ENCODE measurements around the gene CPNE8.

Gene CPNE8

GRCh38 chr12:38669081-38669480, 236.3 kb downstream of the CPNE8 start:
- no peak for DNase-seq (ENCODE audit: low read depth)
- TF ChIP-seq CTCF (IDR thresholded peaks at IDR 0.05; ENCODE audit: low read depth, low read length, missing control alignments) = no peak

GRCh38 chr12:38666425-38666824, 239.0 kb downstream of the CPNE8 start:
- no peak overlapping the region for H3K4me3 ChIP-seq (ENCODE audit: low read depth, low read length)
- no peak for TF ChIP-seq CTCF (IDR thresholded peaks at IDR 0.05; ENCODE audit: low read depth, low read length, missing control alignments)
- DNase-seq (ENCODE audit: low read depth) = no peak

More at GRCh38 chr12:38669081-38669480, 236.3 kb downstream of the CPNE8 start:
- no peak overlapping the region for H3K4me3 ChIP-seq (ENCODE audit: low read depth, low read length)

GRCh38 chr12:38664661-38665269, 240.6 kb downstream of the CPNE8 start:
- H3K4me3 ChIP-seq (ENCODE audit: low read depth, low read length) = no peak overlapping the region
- TF ChIP-seq CTCF (IDR thresholded peaks at IDR 0.05; ENCODE audit: low read depth, low read length, missing control alignments) = peak; percentile 25
- DNase-seq (ENCODE audit: low read depth) = no peak

GRCh38 chr12:38662829-38663228, 242.6 kb downstream of the CPNE8 start:
- DNase-seq (ENCODE audit: low read depth) = no peak
- TF ChIP-seq CTCF (IDR thresholded peaks at IDR 0.05; ENCODE audit: low read depth, low read length, missing control alignments) = no peak
- H3K4me3 ChIP-seq (ENCODE audit: low read depth, low read length) = no peak overlapping the region

- no peak overlapping the region for H3K4me3 ChIP-seq (ENCODE audit: low read depth, low read length)
- no peak for TF ChIP-seq CTCF (IDR thresholded peaks at IDR 0.05; ENCODE audit: low read depth, low read length, missing control alignments)
- DNase-seq (ENCODE audit: low read depth) = no peak
Observed at GRCh38 chr12:38653650-38654049, 251.7 kb downstream of the CPNE8 start.

- TF ChIP-seq CTCF (IDR thresholded peaks at IDR 0.05; ENCODE audit: low read depth, low read length, missing control alignments) = no peak
- DNase-seq (ENCODE audit: low read depth) = no peak
Observed at GRCh38 chr12:38648813-38649212, 256.6 kb downstream of the CPNE8 start.

GRCh38 chr12:38646146-38646545, 259.2 kb downstream of the CPNE8 start:
- no peak for DNase-seq (ENCODE audit: low read depth)
- H3K4me3 ChIP-seq (ENCODE audit: low read depth, low read length) = no peak overlapping the region
- TF ChIP-seq CTCF (IDR thresholded peaks at IDR 0.05; ENCODE audit: low read depth, low read length, missing control alignments) = no peak

More at GRCh38 chr12:38648813-38649212, 256.6 kb downstream of the CPNE8 start:
- H3K4me3 ChIP-seq (ENCODE audit: low read depth, low read length) = no peak overlapping the region
